Stimulated activated CD8-positive, alpha-beta memory T cell treated with anti-CD3 and anti-CD28 coated beads, Interleukin-4, amount 100 ng/mL, for 4 hours (primary cell): ENCODE measurements around the gene MVB12A.

Source experiments
- DNase-seq, 2 donors: peaks; one replicate each; pipeline ENCODE4 v3.0.0-alpha.2; 2020; ENCODE audit warnings: low read depth in 2 of 2, low spot score in 1 of 2

Gene MVB12A

GRCh38 chr19:17419621-17420474, at the start of gene MVB12A:
Gene MVB12A, plus strand, starts transcription at chr19:17420047. Its CDS starts 89 bp downstream, at chr19:17420136.
- DNase-seq, result peak; percentile 81 to 91

GRCh38 chr19:17376935-17377600, 42.8 kb upstream of the MVB12A start, which contains the start of gene PLVAP:
Gene PLVAP, minus strand, starts transcription at chr19:17377342. Its CDS starts 54 bp downstream, at chr19:17377288.
- DNase-seq, result no peak

GRCh38 chr19:17378271-17378670, 41.6 kb upstream of the MVB12A start:
- no peak for DNase-seq

GRCh38 chr19:17379221-17379631, 40.6 kb upstream of the MVB12A start:
- DNase-seq, result no peak

- no peak for DNase-seq
These were observed 39.3 kb upstream of the MVB12A start for GRCh38 chr19:17380426-17381138.

- DNase-seq, result peak; percentile 10 to 41
These were observed 33.8 kb upstream of the MVB12A start for GRCh38 chr19:17385878-17386611.

- DNase-seq, result no peak
These were observed 30.6 kb upstream of the MVB12A start for GRCh38 chr19:17389288-17389687.

GRCh38 chr19:17389957-17390664, 29.7 kb upstream of the MVB12A start:
- no peak for DNase-seq

- DNase-seq, result peak; percentile 62 to 77
These were observed 29.0 kb upstream of the MVB12A start for GRCh38 chr19:17390665-17391370.

- DNase-seq, result no peak
These were observed 28.3 kb upstream of the MVB12A start for GRCh38 chr19:17391371-17392151.

- no peak for DNase-seq
These were observed 26.8 kb upstream of the MVB12A start for GRCh38 chr19:17393002-17393401.

GRCh38 chr19:17393914-17394313, 25.9 kb upstream of the MVB12A start, which contains the start of gene CCDC194:
Gene CCDC194, minus strand, starts transcription at chr19:17394196. Its CDS starts 38 bp downstream, at chr19:17394158.
- no peak for DNase-seq

- peak in 1 of 2 donors; percentile 14 for DNase-seq
These were observed 24.9 kb upstream of the MVB12A start for GRCh38 chr19:17394891-17395415.

- DNase-seq, result no peak
These were observed 20.8 kb upstream of the MVB12A start for GRCh38 chr19:17398902-17399527.

- no peak for DNase-seq
These were observed 18.2 kb upstream of the MVB12A start for GRCh38 chr19:17401628-17402027.

GRCh38 chr19:17402982-17403855, 16.6 kb upstream of the MVB12A start:
- DNase-seq, result no peak

- no peak for DNase-seq
These were observed 15.8 kb upstream of the MVB12A start for GRCh38 chr19:17404015-17404414.
